DOHH2 (cell line): ENCODE measurements around the gene SLX4IP.

ENCODE experiments used
- EZH2phosphoT487 ChIP-seq: fragments of 200-600 bp; sonication (generic); IDR thresholded peaks from 2 replicates; pipeline ENCODE4 v1.6.1; 2017; ENCODE audit warnings: borderline replicate concordance, mild to moderate bottlenecking, antibody characterized with exemption, low read length, moderate library complexity, mixed read lengths
- TF ChIP-seq, protein P1 (sequence below): fragments of 200-600 bp; sonication (generic); IDR thresholded peaks from one replicate; pipeline ENCODE4 v1.5.1; 2014; ENCODE audit warnings: antibody characterized with exemption, mild to moderate bottlenecking, low read depth, low read length; ENCODE audit not compliant: poor library complexity, severe bottlenecking

DNA sequence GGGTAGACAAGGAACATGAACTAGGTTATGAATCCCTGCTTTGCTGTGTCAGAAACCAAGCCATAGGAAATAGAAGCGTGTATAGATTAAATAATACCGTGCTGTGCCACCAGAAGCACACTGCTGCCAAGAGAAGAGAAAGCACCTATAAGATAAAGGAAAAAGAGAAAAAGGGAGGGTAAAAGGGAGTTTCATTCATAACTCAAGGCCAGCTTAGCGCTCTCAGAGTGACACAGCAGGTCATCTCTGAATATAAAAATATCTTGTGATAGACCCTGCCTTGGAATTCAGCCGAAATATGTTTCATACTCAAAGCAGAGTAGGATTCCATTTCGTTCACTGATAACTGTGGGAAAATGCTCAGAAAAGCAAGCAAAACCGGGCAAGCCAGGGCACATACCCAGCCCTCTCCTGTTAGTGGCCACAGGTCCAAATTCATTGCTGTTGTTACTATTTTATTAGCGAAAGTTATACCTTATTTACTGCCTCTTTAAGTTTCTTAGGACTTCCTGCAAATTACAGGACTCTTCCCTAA lies 230.0 kb downstream of the SLX4IP start:
- TF ChIP-seq, protein P1, sequence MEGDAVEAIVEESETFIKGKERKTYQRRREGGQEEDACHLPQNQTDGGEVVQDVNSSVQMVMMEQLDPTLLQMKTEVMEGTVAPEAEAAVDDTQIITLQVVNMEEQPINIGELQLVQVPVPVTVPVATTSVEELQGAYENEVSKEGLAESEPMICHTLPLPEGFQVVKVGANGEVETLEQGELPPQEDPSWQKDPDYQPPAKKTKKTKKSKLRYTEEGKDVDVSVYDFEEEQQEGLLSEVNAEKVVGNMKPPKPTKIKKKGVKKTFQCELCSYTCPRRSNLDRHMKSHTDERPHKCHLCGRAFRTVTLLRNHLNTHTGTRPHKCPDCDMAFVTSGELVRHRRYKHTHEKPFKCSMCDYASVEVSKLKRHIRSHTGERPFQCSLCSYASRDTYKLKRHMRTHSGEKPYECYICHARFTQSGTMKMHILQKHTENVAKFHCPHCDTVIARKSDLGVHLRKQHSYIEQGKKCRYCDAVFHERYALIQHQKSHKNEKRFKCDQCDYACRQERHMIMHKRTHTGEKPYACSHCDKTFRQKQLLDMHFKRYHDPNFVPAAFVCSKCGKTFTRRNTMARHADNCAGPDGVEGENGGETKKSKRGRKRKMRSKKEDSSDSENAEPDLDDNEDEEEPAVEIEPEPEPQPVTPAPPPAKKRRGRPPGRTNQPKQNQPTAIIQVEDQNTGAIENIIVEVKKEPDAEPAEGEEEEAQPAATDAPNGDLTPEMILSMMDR: no peak
- TF ChIP-seq EZH2phosphoT487: no peak
